KMS-11 (cell line): Measurements from ENCODE around the gene TEKT5.

Experiments
- H2AFZ ChIP-seq: fragments of 200-600 bp; sonication (generic); 2 replicates; pipeline ENCODE4 v1.6.1; 2016; ENCODE audit warnings: antibody characterized with exemption, mixed run types, low read depth
- H3K27ac ChIP-seq: fragments of 200-600 bp; sonication (generic); 2 replicates; pipeline ENCODE4 v1.6.1; 2016; ENCODE audit warnings: mild to moderate bottlenecking, mixed run types
- H3K27me3 ChIP-seq: fragments of 200-600 bp; sonication (generic); 2 replicates; pipeline ENCODE4 v1.6.1; 2017; ENCODE audit warnings: mild to moderate bottlenecking, low read depth, mixed run types, moderate library complexity; ENCODE audit not compliant: insufficient read depth
- H3K36me3 ChIP-seq: fragments of 200-600 bp; sonication (generic); 2 replicates; pipeline ENCODE4 v1.6.1; 2017; ENCODE audit warnings: mild to moderate bottlenecking, mixed run types; ENCODE audit not compliant: insufficient read depth
- H3K4me1 ChIP-seq: fragments of 200-600 bp; sonication (generic); 2 replicates; pipeline ENCODE4 v1.6.1; 2016; ENCODE audit warnings: mild to moderate bottlenecking, low read depth, mixed run types; ENCODE audit not compliant: poor library complexity, severe bottlenecking
- H3K4me2 ChIP-seq: fragments of 200-600 bp; sonication (generic); 2 replicates; pipeline ENCODE4 v1.7.0; 2016; ENCODE audit warnings: mild to moderate bottlenecking, mixed run types
- H3K4me3 ChIP-seq: fragments of 200-600 bp; sonication (generic); IDR thresholded peaks from 2 replicates; pipeline ENCODE4 v1.6.1; 2017; ENCODE audit warnings: low read depth, low read length, mixed read lengths; ENCODE audit not compliant: insufficient read depth
- H3K79me2 ChIP-seq: fragments of 200-600 bp; sonication (generic); 2 replicates; pipeline ENCODE4 v1.6.1; 2016; ENCODE audit warnings: low read depth, mixed run types; ENCODE audit not compliant: insufficient read depth
- H3K9ac ChIP-seq: fragments of 200-600 bp; sonication (generic); 2 replicates; pipeline ENCODE4 v1.6.1; 2016; ENCODE audit warnings: mild to moderate bottlenecking, mixed run types
- H4K20me1 ChIP-seq: fragments of 200-600 bp; sonication (generic); 2 replicates; pipeline ENCODE4 v1.6.1; 2016; ENCODE audit warnings: mild to moderate bottlenecking, mixed run types; ENCODE audit not compliant: insufficient read depth
- CTCF ChIP-seq: fragments of 200-600 bp; sonication (generic); conservative IDR thresholded peaks from 2 replicates; pipeline ENCODE4 v1.6.1; 2017; ENCODE audit warnings: low read depth, mild to moderate bottlenecking, antibody characterized with exemption, low read length, moderate library complexity, mixed read lengths

The TEKT5 gene

GRCh38 chr16:10631886-10632285, 62.8 kb downstream of the TEKT5 start:
- no peak overlapping the region for H2AFZ ChIP-seq
- no peaks in the 10 kb centered on the region for H3K36me3 ChIP-seq
- no peak overlapping the region for H3K27ac ChIP-seq
- no peaks in the 10 kb centered on the region for H3K27me3 ChIP-seq
- H3K9ac ChIP-seq = no peak overlapping the region
- H4K20me1 ChIP-seq = no peaks in the 10 kb centered on the region
- no peak overlapping the region for H3K4me2 ChIP-seq
- peaks cover 2% of the 10 kb centered on the region for H3K4me1 ChIP-seq
- no peaks in the 10 kb centered on the region for H3K79me2 ChIP-seq
- no peak overlapping the region for H3K4me3 ChIP-seq
- no peak for TF ChIP-seq CTCF

GRCh38 chr16:10629592-10629963, 65.2 kb downstream of the TEKT5 start:
- no peak for TF ChIP-seq CTCF
- Histone ChIP-seq H3K9ac (no peak overlapping the region), H3K79me2 (no peaks in the 10 kb centered on the region), H4K20me1 (no peaks in the 10 kb centered on the region), H3K4me2 (no peak overlapping the region), H3K27ac (no peak overlapping the region), H2AFZ (no peak overlapping the region), H3K4me3 (no peak overlapping the region), H3K4me1 (peaks cover 7% of the 10 kb centered on the region), H3K36me3 (no peaks in the 10 kb centered on the region), H3K27me3 (no peaks in the 10 kb centered on the region)

- Histone ChIP-seq H3K36me3 (no peaks in the 10 kb centered on the region), H3K27ac (no peak overlapping the region), H4K20me1 (no peaks in the 10 kb centered on the region), H3K79me2 (no peaks in the 10 kb centered on the region), H3K4me1 (peaks cover 7% of the 10 kb centered on the region), H3K9ac (no peak overlapping the region), H2AFZ (0 out of 2 replicates have a peak overlapping the region, but pooled peaks have one; percentile 8), H3K4me3 (no peak overlapping the region), H3K4me2 (peak overlapping the region; percentile 26; the same call in 1 of the 2 replicates), H3K27me3 (no peaks in the 10 kb centered on the region)
- no peak for TF ChIP-seq CTCF
Observed at GRCh38 chr16:10625595-10626357, 69.0 kb downstream of the TEKT5 start.

- H3K4me1 ChIP-seq = peaks cover 7% of the 10 kb centered on the region
Observed at GRCh38 chr16:10624527-10624926, 70.2 kb downstream of the TEKT5 start.

More at GRCh38 chr16:10624527-10624926, 70.2 kb downstream of the TEKT5 start:
- H3K4me2 ChIP-seq = no peak overlapping the region
- no peak overlapping the region for H3K27ac ChIP-seq
- no peaks in the 10 kb centered on the region for H3K27me3 ChIP-seq
- H3K4me3 ChIP-seq = no peak overlapping the region
- no peaks in the 10 kb centered on the region for H3K36me3 ChIP-seq
- no peak for TF ChIP-seq CTCF
- H4K20me1 ChIP-seq = no peaks in the 10 kb centered on the region
- no peak overlapping the region for H3K9ac ChIP-seq
- H2AFZ ChIP-seq = no peak overlapping the region
- H3K79me2 ChIP-seq = no peaks in the 10 kb centered on the region
